HepG2 (cell line): ENCODE data around the gene WDR62.

Experiments
- CBX2 ChIP-seq, 2 experiments: fragments of 200-600 bp in 1 of 2; sonication (generic); formaldehyde crosslinking in 1 of 2; IDR thresholded peaks; 2 replicates each; pipeline versions ENCODE4 v1.7.0 to v1.8.1; 2018 to 2022; ENCODE audit warnings: low read depth in 2 of 2, low read length in 1 of 2, mild to moderate bottlenecking in 1 of 2, missing genetic modification reagents in 1 of 2
- HDAC2 ChIP-seq: sonication (generic); formaldehyde crosslinking; IDR thresholded peaks from 2 replicates; pipeline ENCODE4 v1.4.0; 2020; ENCODE audit warnings: missing genetic modification reagents
- RFX5 ChIP-seq: IDR thresholded peaks from 2 replicates; pipeline ENCODE4 v1.6.1; 2011; ENCODE audit warnings: low read depth, low read length, improper control_type of control experiment

DNA sequence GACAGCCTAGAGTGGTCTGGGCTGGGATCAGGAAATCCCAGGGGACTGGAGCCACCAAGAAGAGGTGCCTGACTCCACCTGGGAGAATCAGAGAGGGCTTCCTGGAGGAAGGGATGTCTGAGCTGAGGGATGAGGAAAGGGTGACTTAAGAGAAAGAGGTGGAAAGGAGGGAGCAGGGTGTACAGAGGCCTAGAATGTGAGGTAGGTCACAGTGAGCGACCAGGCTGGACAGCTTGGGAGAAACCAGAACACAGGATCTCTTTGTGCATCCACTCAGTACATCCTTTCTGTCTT lies 61.6 kb downstream of the WDR62 start:
- TF ChIP-seq CBX2 (IDR thresholded peaks at IDR 0.05; ENCODE audit: low read depth, low read length) (no peak), CBX2 (CRISPR knock-in tag; IDR thresholded peaks at IDR 0.05; ENCODE audit: low read depth) (no peak), RFX5 (no peak), HDAC2 (CRISPR knock-in tag) (no peak)
